HL-60/S4 treated with retinoic acid at 250 ng/mL for 4 days and 3 days (cell line): ENCODE data around the gene TBL2.
"Not testable (repeated sequence)": the region's sequence is repeated elsewhere in the genome, so short reads cannot be mapped to it uniquely, and the experiment has no call there.

Experiments used
- in situ Hi-C: fragments of 300-500 bp; cut with MboI; formaldehyde crosslinking; loops from 2 replicates; pipeline ENCODE4 v1.7.0; 2022; ENCODE audit warnings: low sequenced_read_pairs

Gene TBL2

DNA sequence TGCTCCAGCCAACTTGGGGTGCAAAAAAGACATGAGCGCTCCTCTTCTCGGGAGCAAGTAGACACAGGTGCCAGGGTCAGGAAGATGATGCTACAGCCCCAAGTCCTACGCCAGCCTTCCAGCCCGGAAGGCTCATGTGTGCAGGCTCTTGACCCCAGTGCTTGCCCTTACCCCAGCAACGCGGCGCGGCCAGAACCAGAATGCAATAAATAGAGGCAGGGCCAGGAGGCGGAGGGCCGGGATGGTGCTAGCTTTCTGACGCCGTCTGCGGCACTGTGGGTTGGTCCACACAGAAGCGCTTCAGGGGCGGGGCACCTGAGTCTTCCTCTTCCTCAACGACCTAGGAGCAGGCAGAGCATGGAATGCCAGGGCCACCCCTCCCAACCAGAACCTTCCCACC is 41.3 kb downstream of the TBL2 start:
- in situ Hi-C loops = no loop called here

DNA sequence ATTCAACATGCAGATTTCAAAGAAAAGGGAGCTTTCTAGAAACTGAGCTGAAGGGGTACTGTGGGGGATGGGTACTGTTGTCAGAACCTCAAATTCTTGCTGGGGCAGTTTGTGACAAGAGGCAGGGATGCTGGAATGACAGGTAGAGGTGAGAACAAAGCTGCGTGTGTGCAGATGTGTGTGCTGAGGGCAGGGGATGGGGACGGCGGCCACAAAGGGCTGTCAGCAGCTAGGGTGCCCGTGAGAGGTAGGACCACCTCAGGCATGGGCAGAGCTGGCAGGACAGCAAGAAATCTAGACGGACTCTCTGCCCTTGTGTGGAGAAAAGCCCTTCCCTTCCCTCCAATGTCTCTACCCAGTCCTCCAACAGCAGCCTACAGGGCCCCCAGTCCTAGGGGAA is 41.9 kb downstream of the TBL2 start:
- in situ Hi-C loops = no loop called here

- in situ Hi-C loops = not testable (repeated sequence)
Observed at GRCh38 chr7:73535918-73536317, 42.5 kb downstream of the TBL2 start.

GRCh38 chr7:73533742-73534141 is 44.6 kb downstream of the TBL2 start:
- in situ Hi-C loops = no loop called here

DNA sequence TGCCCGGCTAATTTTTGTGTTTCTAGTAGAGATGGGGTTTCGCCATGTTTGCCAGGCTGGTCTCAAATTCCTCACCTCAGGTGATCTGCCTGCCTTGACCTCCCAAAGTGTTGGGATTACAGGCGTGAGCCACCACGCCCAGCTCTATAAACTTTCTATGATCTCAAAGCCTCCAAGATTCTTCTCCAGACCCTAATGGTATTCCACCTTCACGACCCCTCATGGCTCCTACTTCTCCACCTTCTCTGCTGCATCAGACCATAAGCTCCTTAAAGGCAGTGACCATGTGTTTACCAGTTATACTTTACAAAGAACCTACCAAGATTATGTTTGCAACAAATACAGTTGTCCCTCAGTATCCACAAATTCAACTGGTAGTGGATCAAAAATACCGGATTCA is 46.2 kb downstream of the TBL2 start:
- in situ Hi-C loops = no loop called here

DNA sequence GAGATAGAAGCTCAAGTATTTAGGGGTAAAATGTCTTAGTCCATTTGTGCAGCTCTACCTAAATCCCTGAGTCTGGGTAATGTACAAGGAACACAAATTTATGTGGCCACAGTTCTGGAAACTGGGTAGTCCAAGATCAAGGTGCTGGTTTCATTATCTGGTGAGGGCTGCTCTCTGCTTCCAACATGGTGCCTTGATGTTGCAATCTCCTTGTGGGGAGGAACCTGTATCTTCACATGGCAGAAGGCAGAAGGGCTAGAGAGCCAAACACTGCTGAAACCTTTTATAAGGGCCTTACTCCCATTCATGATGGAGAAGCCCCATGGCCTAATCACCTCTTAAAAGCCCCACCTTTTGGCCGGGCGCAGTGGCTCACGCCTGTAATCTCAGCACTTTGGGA is 47.6 kb downstream of the TBL2 start:
- in situ Hi-C loops = no loop called here

DNA sequence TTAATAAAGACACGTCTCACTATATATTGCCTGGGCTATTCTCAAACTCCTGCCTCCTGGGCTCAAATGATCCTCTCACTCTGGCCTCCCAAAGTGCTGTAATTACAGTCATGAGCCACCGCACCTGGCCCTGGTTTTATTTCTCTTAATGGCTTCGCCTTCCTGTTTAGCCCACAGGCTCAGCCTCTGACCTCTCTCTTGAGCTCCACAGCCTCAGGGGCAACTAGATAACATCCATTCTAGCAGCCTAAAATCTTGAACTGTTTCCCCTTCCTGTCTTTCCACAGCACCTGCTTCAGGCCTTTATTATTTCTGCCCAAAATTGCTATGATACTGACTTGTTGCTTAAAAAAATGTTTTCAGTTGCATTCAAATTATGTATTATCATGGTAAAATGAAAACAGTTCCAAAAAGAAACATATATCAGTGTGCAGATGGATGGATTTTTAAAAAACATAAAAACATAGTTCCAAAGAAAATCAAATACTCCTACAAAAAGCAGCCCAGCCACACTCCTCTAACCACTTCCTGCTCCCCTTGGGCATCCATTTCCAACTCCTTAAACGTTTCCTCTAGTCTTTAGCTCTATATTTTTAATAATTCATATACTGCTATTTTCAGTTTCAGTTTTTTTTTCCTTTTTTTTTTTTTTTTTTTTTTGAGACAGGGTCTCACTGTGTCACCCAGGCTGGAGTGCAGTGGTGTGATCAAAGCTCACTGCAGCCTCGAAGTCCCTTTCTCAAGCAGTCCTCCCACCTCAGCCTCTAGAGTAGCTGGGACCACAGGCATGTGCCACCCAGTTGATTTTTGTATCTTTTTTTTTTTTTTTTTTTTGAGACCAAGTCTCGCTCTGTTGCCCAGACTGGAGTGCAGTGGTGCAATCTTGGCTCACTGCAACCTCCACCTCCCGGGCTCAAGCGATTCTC is 51.2 kb downstream of the TBL2 start:
- in situ Hi-C loops = no loop called here

DNA sequence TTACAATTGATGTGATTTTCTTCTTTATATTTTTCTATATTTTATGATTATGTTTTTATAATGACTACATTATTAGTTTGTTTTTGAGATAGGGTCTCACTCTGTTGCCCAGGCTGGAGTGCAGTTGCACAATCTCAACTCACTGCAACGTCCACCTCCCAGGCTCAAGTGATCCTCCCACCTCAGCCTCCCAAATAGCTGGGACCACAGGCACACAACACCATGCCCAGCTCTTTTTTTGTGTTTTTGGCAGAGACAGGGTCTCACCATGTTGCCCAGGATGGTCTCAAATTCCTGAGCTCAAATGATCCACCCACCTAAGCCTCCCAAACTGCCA is 52.3 kb downstream of the TBL2 start:
- in situ Hi-C loops = not testable (repeated sequence)

DNA sequence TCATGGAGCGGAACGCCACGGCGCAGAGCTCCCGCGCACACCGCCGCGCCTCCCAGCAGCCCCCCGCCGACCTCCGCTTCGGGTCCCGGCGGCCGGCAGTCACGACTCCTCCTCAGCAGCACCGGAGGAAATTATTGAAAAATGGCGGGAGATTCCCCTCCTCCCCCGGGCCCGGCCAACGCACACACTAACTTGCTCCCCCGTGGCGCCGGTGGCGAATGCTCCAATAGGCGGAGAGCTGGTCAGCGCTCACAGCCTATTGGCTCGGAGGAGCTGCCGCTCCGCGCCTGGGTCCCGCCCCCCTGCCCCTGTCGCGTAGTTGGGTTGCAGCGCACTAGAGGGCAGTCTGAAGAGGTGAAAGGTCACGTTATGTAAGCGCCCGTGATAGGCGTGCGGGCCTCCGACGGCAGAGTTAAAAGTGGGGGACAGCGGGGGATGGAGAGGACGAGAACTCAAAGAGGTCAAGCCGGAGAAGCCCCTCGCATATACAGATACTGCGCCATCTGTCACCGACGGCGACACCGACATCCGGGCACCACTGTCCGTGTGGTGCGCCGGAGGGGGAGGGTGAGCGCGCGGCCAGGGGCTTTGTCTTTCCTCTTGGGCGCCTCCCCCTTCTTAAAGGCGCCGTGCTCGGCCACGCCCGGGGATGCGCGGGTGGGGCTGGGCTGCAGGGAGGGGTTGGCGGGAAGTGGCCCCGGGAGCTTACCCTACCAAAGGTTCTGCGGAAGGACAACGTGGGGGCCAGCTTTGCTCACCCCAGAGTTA is 56.1 kb downstream of the TBL2 start, which contains the start of gene BAZ1B:
TSS of gene BAZ1B (minus strand) at position 189 of the 768 bp plus-strand sequence. CDS start 360 bp downstream, outside the sequence.
- in situ Hi-C loops = no loop called here

DNA sequence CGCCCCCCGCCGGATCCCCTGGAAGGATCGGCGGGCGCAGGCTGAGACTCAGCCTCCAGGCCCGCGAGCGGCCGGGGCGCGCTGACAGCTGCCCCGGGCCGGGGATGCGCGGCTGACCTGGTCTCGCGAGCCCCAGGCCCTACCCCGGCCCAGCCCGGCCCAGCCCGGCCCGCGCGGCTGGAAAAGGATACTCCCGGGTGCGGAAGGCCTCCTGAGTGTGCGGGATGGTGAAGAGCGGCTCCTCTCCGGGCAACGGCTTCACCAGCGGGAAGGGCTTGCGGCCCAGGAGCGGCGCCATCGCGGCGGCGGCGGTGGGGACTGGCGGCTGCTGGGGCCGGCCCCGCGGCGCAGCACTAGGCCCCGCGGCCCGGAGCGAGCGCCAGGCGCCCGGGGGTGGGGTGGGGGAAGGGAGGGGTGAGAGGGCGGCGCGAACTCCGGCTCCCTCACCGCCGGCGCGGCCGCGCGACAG is 56.7 kb downstream of the TBL2 start:
- in situ Hi-C loops = no loop called here

DNA sequence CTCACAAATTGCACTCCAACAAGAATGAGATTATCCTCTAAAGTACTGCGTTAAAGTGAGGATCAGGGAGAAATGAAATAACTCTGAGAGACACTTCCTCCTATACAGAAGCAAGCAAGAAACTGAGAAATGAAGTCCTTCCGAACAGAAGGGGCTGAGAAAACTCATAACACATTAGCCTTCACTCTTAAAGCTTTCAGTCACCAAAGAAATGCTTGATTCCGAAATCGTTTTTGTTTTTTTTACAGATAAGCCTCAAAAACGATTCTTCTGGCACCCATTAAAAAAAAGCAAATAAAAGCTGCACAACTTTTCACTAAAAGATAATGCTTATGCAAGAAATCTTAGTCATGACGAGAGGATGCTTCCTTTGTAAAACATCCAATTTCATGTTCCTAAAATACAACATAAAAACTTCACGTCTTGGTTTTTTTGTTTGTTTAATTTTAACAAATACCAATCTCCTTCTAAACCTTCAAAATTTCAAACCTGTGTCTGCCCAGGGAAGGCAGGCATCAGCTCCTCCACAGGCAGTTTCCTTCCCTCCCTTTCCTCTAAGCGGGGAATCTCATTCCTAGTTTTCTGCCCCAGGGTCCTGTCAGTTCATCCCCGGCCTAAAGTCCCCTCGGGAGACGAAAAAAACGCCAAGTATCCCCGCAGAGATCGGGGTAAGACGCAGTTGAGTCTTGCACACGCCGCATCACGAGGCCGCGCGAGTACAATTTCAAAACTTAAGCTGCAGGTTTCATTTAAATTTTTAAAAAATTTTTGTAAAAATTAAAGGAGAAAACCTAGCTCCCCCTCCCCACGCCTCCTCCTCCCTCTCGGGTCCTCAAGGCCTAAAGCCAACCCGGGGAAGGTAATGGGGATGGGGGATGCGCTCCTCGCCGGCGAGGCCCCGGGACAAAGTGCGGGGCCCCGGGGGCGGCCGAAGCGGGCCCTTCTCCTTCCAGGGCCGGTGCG is 57.4 kb downstream of the TBL2 start:
- in situ Hi-C loops = no loop called here

DNA sequence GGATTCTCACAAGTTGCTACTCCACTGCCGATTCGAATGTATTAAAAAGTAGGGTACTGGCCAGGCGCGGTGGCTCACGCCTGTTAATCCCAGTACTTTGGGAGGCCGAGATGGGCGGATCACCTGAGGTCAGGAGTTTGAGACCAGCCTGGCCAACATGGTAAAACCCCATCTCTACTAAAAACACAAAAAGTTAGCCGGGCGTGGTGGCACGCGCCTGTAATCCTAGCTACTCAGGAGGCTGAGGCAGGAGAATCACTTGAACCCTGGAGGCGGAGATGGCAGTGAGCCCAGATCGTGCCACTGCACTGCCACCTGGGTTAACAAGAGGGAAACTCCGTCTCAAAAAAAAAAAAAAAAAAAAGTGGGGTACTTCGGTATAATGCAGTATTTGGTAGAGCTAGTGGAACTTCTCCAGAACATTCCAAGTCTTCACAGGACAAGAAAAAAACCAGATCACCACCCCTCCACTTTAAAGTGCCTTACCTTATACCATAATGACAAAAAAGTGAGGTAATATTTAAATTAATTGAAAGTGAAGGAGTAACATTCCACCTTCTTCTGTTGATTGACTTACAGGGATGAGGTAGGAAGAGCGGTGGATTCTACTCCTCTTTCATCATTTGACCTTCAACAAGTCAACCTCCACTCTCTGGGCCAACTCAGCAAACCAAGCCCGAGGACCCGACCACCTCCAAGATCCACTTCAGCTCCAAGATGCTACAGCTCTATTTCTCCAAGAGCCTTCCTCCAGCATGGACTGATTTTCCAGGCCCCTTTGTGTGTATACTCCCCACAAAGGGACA is 58.3 kb downstream of the TBL2 start:
- in situ Hi-C loops = no loop called here

DNA sequence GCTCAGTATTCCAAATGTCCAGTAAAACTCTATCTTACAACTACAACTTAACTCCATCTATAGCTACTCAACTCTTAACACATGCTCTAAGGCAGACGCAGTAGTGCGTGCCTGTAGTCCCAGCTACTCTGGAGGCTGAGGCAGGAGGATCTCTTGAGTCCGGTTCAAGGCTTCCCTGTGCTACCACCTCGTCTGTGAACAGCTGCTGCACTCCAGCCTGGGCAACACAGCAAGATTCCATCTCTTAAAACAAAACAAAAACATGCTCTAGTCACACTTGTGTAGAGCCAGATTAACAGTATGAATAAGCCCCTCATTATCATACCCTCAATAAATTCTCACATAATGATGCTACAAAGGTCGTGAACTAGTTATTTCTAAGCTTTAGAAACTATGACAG is 59.9 kb downstream of the TBL2 start:
- in situ Hi-C loops = no loop called here
